ENCODE data around the gene NKD2.
"Not testable (repeated sequence)": the region's sequence is repeated elsewhere in the genome, so short reads cannot be mapped to it uniquely, and the experiment has no call there.

Gene NKD2

GRCh38 chr5:1059884-1060263, 51.3 kb downstream of the NKD2 start:
- no peak for DNase-seq

DNA sequence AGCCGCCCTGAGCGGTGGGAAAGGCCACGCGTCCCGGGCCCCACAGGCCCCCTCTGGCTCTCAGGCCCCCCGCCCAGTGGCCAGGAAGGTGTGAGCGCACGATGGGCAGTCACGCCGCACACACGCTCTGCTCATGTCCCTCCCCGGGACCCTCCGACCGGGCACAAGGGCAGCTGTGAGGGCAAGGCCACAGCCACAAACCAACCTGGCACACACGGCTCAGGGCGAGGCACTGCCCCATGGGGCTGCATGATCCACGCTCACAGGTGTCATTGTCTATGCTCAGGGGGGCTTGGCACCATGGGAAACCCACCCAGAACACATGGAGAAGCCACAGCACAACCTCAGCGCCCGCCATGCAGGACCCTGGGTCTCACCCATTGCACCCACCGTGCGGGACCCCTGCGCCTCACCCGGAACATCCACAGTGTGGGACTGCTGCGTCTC, 52.0 kb downstream of the NKD2 start:
- DNase-seq: no peak

DNA sequence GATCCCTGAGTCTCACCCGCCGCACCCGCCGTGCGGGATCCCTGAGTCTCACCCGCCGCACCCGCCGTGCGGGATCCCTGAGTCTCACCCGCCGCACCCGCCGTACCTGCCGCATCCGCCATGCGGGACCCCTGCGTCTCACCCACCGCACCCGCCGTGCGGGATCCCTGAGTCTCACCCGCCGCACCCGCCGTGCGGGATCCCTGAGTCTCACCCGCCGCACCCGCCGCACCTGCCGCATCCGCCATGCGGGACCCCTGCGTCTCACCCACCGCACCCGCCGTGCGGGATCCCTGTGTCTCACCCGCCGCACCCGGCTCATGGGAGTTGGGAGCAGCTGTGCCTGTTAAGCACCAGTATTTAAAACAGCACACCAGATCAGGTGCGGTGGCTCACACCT, 52.7 kb downstream of the NKD2 start:
- DNase-seq: not testable (repeated sequence)

GRCh38 chr5:1061916-1062315, 53.3 kb downstream of the NKD2 start:
- DNase-seq: no peak

DNA sequence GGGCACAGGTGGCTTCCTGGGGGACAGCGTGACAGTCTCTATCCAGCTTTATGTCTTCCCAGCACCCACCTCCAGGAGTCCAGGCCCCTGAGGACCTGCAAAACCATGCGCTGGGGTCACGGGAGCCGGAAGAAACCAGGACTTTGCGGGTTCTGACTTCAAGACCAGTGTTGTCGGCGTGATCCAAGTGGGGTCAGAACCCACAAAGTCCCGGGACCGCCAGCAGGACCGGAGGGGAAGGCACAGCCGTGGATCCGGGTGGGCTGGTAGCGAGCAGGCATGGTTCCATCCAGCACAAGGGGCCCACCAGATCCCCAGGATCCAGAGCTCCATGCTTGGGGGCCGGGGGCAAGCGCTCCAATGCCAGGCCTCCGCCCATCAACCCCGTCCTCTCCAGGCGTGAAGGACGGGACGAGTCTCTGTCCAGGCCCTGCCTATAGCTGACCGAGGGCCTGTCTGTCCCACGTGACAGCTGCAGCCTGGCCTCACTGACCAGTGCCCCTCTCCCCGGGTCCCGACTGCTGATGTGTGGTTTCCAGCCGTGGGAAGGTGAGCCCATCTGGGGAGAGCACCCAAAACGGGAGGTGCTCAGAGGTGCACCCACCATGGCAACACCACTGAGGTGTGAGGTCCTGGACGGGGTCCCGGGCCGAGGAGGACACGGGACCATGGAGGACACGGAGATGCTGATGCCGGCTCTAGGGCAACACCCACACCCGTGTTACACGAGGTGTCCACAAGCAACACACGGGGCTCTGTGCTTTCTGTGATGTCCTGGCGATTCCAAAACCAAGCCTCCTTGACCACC, 54.4 kb downstream of the NKD2 start:
- DNase-seq: no peak

- no peak for DNase-seq
Observed at GRCh38 chr5:1063661-1064382, 55.2 kb downstream of the NKD2 start.

GRCh38 chr5:1064383-1065142, 56.0 kb downstream of the NKD2 start:
- no peak for DNase-seq

DNA sequence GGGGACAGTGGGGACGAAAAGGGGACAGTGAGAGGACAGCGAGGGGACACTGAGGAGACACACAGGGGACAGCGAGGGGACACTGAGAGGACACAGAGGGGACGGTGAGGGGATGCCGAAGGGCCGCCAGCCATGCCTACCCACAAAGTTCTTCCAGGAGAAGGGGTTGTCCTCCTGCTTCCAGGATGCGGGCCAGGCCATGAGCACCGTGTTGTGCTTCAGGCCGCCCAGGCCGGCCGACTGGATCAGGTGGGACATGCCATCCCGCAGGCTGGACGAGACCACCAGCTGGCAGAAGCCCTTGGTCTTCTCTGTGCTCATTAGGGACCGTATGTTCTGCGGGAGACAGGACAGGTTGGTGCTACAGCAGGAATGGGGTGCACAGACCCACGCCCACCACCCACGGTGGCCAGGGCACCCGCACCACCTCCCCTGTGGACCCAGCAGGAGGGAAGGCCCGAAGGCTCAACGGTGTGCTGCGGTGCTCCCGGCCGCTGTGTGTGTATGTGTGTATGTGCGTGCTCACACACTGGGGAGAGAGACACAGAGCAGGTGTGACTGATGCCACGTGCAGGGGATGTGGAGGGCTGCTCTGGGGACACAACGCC, 56.6 kb downstream of the NKD2 start:
- no peak for DNase-seq

GRCh38 chr5:1065891-1066650, 57.5 kb downstream of the NKD2 start:
- no peak for DNase-seq

DNA sequence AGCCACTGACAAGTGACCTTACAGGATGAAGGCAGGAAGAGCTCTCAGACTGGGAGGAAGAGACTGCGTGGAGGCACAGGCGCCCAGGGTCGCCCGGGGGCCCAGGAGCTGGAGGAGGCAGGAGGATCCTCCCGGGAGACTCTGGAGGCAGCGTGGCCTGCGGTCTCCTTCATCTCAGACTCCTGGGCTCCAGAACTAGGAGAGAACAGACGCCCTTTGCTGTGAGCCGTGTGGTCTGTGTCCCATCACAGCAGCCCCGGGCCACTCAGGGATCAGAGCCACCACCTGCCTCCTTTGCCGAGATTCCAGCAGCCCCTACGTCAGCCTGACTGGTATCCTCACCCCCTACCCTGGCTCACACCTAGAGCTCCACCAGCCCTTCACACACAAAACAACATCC, 58.1 kb downstream of the NKD2 start:
- no peak for DNase-seq

DNA sequence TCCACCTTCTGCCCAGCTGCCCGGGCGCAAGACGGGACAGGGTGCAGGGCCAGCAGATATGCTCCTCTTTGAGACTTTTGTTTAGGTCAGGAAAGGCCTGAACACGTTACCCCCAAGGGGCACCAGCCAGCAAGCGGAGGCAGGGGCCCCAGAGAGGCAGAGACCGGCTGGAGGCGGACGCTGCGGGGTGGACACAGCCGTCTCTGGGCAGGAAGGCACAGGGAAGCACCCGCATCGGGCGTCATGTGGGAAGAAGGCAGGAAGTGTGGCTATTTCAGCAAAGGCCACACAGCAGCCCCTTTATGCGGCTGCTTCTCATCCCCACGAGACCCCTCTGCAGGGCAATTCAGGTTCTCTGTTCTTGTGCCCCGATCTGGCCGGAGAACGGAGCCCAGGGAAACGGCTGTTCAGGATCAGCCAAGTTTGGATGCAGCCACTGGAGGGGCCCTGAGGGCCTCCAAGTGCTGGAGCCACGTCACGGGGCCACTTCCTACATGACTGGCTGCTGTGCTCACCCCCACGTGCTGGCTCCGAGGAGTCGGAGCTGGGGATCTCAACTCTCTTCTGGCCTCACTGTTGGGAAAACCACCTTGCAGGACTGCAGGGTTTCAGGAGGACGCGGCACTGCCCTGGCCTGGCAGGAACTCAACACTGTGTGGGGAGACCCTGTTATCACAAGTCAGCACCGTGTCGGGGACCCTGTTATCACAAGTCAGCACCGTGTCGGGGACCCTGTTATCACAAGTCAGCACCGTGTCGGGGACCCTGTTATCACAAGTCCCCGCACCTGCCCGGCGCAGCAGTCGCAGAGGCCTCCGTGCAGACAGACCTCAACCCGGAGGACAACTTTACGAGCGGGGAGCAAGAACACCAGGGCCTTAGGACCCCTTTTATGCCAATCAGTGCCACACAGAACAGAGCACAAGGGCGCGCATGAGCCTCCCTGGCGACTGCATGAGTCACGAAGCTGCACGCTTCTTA, 58.8 kb downstream of the NKD2 start:
- no peak for DNase-seq

DNA sequence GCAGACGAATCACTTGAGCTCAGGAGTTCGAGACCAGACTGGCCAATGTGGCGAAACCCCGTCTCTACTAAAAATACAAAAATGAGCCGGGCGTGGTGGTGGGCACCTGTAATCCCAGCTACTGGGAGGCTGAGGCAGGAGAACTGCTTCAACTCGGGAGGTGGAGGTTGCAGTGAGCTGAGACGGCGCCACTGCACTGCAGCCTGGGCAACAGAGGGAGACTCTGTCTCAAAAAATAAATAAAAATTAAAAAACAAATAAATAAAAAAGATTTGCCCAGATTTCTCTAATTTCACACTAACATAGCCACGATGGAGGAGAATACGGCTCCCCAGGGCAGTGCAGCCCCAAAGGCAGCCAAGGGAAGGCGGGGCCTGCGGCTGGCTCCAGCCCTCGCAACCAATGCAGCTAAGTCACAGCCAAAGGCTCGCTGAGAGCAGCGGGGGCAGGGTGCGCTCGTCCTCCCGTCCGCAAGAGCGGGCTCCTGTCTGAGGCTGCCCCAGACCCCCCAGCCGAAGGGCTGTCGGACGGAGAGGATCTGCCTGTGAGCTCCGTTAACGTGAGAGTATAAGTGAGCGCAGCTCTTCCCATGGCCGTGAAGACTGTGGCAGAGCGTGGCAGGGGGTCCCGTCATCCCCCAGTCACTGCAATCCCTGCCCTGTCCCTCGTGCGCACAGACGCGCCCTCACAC, 59.7 kb downstream of the NKD2 start:
- DNase-seq: no peak

DNA sequence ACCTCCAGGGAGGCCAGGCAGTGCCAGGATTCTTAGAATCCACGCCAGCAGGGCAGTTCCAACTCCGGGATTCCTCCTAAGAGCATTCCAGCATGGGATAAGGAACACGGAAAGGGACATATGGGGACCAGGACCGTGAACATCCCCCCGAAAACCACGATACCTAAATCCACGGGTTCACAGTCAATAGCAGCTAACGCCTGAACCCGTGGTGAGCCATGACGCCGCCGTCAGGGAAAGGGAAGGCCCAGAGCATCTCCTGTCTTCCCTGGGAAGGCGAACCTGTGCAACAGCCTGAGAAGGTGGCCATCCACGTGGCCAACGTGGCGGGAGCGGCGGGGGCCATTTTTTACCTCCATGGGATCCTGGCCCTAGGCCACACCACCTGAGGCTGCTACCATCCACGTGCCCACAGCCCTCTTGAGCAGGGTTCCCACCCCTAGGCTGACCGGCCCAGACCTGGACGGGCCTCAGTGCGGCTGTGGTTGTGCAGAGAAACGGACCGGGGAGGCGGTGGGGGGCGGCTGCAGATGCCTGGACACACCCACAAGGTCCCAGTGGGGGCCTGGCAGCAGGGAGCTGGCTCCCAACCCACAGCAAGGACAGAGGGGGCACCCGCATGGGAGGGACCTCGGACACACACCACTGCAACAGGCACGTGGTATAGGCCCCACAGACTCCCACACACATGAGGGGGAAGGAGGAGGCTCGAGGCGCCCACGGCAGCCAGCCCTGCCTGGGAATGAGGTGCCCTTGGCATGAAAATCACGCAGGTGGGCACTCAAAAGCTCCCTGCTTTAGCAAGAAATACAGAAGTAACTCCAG, 60.5 kb downstream of the NKD2 start:
- DNase-seq: no peak

GRCh38 chr5:1069720-1070088, 61.1 kb downstream of the NKD2 start:
- DNase-seq: no peak

DNA sequence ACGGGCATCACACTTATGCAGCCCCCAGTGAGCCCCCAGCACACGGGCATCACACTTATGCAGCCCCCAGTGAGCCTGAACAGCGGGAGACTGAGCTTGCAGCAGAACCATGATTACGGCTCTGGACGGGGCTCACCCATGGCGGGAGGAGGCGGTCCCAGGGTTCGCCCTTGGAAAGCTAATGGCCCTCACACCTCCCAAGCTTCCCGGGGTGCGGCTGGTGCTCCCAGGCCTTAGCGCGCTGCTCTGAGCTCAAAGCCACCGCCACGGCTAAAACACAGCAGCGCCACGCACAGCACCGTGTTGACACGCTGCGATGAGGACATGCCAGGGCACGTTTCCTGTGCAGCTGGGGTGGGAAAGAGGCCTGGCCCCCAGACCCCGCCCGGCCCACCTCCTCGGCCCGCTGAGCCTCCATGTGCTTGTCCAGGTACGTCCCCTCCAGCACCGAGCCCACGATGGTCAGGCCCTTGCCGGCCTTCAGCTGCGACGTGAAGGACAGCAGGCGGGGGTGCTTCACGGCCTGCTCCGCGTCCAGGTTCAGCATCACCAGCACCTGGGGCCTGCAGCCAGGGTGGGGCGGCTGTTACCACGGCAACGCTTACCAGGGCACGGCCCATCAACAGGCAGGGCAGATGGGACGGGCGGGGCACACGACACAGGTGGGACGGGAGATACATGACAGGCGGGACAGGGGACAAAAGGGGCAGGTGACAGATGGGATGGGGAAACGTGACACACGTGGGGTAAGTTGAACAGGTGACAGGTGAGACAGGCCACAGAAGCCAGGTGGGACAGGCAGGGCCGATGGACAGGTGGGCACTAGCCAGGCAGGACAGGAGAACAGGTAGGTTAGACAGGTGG, 64.9 kb downstream of the NKD2 start:
- DNase-seq: no peak

GRCh38 chr5:1074226-1074625, 65.6 kb downstream of the NKD2 start:
- no peak for DNase-seq

DNA sequence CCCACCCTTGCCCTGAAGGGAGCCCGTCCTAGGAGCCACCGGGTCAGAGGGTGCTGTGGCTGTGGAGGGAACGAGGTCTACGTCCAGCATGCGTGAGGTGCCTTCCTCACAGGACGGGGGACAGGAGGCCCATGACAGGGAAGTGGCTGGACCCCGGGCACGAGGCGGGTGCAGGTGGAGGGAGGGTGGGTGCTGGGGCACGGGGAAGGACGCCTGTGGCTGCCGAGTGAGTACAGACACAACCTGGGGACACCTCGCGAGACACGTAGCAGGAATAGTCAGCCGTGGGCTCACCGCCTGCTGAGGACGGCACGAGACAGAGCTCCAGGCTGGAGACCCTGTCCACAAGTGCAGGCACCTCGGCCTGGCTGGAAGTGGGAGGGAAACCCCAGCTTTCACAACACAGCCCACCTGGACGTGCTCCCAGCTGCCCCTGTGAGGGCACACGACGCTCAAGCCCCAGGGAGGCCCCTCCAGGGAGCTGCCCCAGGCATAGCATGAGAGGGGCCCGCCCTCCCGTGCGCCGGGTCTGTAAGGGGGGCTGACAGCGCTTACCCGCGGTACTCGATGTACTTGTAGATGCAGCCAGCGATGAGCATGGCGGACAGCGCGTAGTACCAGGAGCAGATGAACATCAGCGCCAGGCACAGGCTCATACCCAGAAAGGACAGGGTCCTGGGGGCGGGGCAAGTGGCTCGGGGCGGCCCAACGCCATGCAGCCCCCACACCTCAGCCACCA, 66.4 kb downstream of the NKD2 start:
- no peak for DNase-seq

- DNase-seq: no peak
Observed at GRCh38 chr5:1075555-1075881, 66.9 kb downstream of the NKD2 start.

Measured in stimulated activated CD4-positive, alpha-beta T cell treated with anti-CD3 and anti-CD28 coated beads, Interleukin-4, amount 100 ng/mL, for 24 hours (primary cell).